Prostate gland (tissue), 2 donors: ENCODE results near the gene GOLGA6L26. TPM values are rescaled to one million over a fixed set of nuclear protein-coding genes. Genes with fewer than 3 reads are reported as not detected.
"Not testable (repeated sequence)": the region's sequence is repeated elsewhere in the genome, so short reads cannot be mapped to it uniquely, and the experiment has no call there.

Experiments used
- DNase-seq: peaks from one replicate; pipeline ENCODE4 v3.0.0-alpha.2; 2019; ENCODE audit warnings: low spot score
- H3K27ac ChIP-seq, 2 donors: fragments of 200-600 bp; sonication (generic); 2 replicates each; pipeline ENCODE4 v1.5.1; 2017 to 2019
- H3K27me3 ChIP-seq: fragments of 200-600 bp; sonication (generic); replicated peaks from 2 replicates; pipeline ENCODE4 v1.5.1; 2019; ENCODE audit not compliant: insufficient read depth
- H3K36me3 ChIP-seq, 2 donors: fragments of 200-600 bp; sonication (generic); 1 replicate in 1 of 2; 2 replicates in 1 of 2; pipeline versions ENCODE4 v1.5.1 to v1.8.1; 2017 to 2019
- H3K4me1 ChIP-seq: fragments of 200-600 bp; sonication (generic); replicated peaks from 2 replicates; pipeline ENCODE4 v1.5.1; 2019
- H3K4me3 ChIP-seq, 2 donors: fragments of 200-600 bp; sonication (generic); 2 replicates each; pipeline ENCODE4 v1.5.1; 2017 to 2019
- H3K9me3 ChIP-seq: fragments of 200-600 bp; sonication (generic); 2 replicates; pipeline ENCODE4 v1.5.1; 2017
- POLR2A ChIP-seq: fragments of 450-650 bp; IDR thresholded peaks from one replicate; pipeline ENCODE4 v1.6.1; 2016; ENCODE audit warnings: antibody characterized with exemption, mild to moderate bottlenecking
- POLR2AphosphoS5 ChIP-seq: sonication (generic); formaldehyde crosslinking; IDR thresholded peaks from one replicate; pipeline ENCODE4 v1.6.1; 2017; ENCODE audit warnings: antibody characterized with exemption
- WGBS: methylation state at CpG from one replicate; pipeline ENCODE4 v1.1.5; 2018; 5-methylcytosine and 5-hydroxymethylcytosine counted together
- intact Hi-C: fragments of 100-400 bp; cut with DNase I; formaldehyde crosslinking; loops from one replicate; pipeline ENCODE4 v1.14.2; 2022
- total RNA-seq, 2 donors: library from RNA; depleted of rRNA; stranded (reverse); fragments of >200 nt; gene quantifications; one replicate each; pipeline ENCODE4 v1.1.0, GENCODE V29; 2016
- TF ChIP-seq, protein P1 (sequence below), 4 experiments: fragments of 200-600 bp in 2 of 4; fragments of 450-650 bp in 2 of 4; sonication (generic) in 2 of 4; IDR thresholded peaks; 1 replicate in 3 of 4; 2 replicates in 1 of 4; pipeline ENCODE4 v1.5.1; 2016 to 2019; ENCODE audit warnings: antibody characterized with exemption in 4 of 4, mild to moderate bottlenecking in 2 of 4, moderate library complexity in 2 of 4

Gene GOLGA6L26, protein sequence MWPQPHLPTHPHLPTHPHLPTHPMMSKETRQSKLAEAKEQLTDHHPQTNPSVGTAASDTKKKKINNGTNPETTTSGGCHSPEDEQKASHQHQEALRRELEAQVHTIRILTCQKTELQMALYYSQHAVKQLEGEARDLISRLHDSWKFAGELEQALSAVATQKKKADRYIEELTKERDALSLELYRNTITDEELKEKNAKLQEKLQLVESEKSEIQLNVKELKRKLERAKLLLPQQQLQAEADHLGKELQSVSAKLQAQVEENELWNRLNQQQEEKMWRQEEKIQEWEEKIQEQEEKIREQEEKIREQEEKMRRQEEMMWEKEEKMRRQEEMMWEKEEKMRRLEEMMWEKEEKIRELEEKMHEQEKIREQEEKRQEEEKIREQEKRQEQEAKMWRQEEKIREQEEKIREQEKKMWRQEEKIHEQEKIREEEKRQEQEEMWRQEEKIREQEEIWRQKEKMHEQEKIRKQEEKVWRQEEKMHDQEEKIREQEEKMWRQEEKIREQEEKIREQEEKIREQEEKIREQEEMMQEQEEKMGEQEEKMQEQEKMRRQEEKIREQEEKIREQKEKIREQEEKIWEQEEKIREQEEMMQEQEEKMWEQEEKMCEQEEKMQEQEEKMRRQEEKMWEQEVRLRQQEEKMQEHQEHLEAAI
- not detected for total RNA-seq

DNA sequence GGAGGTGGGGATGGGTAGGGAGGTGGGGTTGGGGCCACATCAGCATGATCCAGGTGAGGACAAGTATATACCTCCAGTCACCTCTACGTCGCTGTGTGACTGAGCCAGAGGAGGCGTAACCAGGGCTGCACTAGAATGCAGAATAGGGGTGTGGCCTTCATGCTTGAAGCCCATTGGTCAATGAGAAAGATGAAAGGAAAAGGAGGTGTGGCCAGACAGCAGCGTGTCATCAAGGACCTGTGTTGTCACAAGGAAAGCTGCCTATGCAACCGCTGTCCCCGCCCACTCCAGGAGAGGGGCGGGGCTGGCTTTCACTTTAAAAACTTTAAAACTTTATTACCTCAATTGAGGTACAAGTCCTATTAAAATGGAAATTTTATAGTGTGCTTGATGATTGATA lies at the start of gene GOLGA6L26:
GOLGA6L26 (minus strand) TSS at position 101 of the 400 bp plus-strand sequence; CDS start at position 40, 61 bp downstream.
- intact Hi-C loops, H3K9me3 ChIP-seq, DNase-seq, H3K27ac ChIP-seq, H3K4me1 ChIP-seq, H3K27me3 ChIP-seq, H3K36me3 ChIP-seq, H3K4me3 ChIP-seq: not testable (repeated sequence)
- no CpG with 5 or more reads among the region's 7 CpGs for WGBS

DNA sequence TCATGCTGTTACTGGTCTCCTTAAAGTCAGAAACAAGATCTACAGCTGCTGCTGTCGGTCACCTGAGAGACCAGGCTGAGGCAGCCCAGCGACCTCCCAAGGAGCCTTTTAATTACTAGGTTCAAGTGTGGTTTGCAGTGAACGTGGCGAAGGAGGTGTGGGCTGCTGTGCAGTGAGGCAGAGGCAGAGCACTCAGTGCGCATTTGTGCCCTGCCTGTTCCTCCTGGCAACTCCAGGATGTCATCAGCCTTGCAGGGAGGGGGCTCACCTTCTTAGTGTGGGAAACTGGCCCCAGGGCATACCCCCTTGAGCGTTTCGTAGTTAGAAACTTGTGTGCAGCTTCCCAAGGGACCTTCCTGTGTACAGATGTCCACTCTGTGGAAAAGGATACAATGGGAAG lies 47.2 kb upstream of the GOLGA6L26 start:
- H3K36me3 ChIP-seq, DNase-seq, H3K4me1 ChIP-seq, H3K9me3 ChIP-seq, H3K4me3 ChIP-seq, H3K27me3 ChIP-seq, intact Hi-C loops, H3K27ac ChIP-seq: not testable (repeated sequence)
- 49% methylated on average over 7 of the region's 7 CpGs for WGBS

DNA sequence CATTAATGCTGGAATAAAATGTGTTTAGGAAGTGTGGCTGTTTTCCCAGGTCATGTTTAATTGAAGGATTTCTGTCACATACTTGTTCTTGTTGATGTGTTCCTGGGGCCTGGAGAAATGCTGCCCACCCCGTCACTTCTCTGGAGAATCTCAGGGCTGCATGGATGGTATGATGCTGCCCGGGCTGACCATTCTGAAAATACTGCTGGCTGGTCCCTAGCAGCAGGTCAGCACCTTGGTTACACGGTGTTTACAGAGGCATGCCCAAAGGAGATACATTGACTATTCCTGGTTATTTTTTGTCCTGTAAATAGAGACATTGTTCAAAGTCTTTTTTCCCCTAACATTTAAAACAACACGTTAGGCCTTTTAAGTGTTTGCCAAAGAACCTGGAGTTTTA lies 46.7 kb upstream of the GOLGA6L26 start:
- DNase-seq, H3K4me1 ChIP-seq, H3K9me3 ChIP-seq, H3K36me3 ChIP-seq, H3K27ac ChIP-seq, H3K4me3 ChIP-seq, H3K27me3 ChIP-seq, intact Hi-C loops: not testable (repeated sequence)
- 42% methylated on average over 4 of the region's 4 CpGs for WGBS

DNA sequence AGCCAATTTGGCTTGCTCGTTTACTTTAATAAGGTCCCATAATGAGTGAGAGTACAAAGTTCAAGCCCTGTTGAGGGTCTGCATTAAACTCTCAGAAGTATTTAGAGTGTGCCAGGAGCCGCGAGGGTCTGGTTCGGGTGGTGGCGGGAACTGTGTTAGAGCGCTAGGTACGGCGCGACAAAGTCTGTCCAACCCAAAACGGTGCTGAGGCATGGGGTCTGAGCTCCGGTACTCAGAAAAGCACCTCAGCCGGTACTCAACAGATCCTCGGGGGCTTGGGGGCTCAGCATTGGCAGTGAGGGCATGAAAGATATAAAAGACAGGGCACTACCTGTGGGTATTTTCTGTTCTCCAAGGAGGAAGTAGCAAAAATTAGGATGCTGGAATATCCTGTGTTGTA lies 45.0 kb upstream of the GOLGA6L26 start:
- H3K4me3 ChIP-seq, H3K27me3 ChIP-seq, H3K4me1 ChIP-seq, DNase-seq, intact Hi-C loops, H3K36me3 ChIP-seq, H3K27ac ChIP-seq, H3K9me3 ChIP-seq: not testable (repeated sequence)
- WGBS = 91% methylated on average over 13 of the region's 13 CpGs

DNA sequence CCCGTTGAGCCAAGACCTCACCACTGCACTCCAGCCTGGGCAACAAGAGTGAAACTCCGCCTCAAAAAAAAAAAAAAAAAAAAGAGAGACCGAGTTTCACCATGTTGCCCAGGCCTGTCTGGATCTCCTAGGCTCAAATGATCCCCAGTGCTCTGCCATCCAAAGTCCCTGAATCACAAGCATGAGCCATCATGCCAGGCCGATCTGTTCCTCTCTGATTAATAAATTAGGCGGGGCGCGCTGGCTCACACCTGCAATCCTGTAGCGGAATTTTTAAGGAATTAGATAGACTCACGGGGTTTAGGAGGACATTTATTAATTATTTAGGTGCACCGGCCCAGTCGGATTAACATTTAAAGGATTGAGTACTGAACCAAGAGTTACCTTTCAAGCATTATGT lies 40.2 kb upstream of the GOLGA6L26 start:
- WGBS = 89% methylated on average over 11 of the region's 11 CpGs
- DNase-seq = not testable (repeated sequence)

DNA sequence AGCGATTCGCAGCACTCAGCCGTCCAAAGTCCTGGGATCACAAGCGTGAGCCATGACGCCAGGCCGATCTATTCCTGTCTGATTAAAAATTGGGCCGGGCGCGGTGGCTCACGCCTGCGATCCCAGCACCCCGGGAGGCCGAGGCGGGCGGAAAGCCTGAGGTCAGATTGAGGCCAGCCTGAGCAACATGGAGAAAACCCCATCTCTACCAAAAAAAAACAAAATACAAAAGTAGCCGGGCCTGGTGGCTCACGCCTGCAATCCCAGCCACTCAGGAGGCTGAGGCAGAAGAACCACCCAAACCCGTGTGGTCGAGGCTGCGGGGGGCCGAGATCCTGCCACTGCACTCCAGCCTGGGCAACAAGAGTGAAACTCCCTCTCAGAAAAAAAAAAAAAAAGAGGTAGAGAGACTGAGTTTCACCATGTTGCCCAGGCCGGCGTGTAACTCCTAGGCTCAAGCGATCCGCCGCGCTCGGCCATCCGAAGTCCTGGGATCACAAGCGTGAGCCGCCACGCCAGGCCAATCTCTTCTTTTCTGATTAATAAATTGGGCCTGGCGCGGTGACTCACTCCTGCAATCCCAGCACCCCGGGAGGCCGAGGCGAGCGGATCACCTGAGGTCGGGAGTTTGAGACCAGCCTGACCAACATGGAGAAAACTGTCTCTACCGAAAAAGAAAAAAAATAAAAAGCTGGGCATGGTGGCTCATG lies 39.0 kb upstream of the GOLGA6L26 start:
- H3K27ac ChIP-seq, H3K9me3 ChIP-seq, H3K4me1 ChIP-seq, H3K36me3 ChIP-seq, intact Hi-C loops, H3K27me3 ChIP-seq, DNase-seq, H3K4me3 ChIP-seq: not testable (repeated sequence)
- 96% methylated on average over 40 of the region's 40 CpGs for WGBS

More for the DNA sequence above, 40.2 kb upstream of the GOLGA6L26 start:
- H3K36me3 ChIP-seq, H3K27me3 ChIP-seq, intact Hi-C loops, H3K27ac ChIP-seq, H3K4me1 ChIP-seq, H3K9me3 ChIP-seq, H3K4me3 ChIP-seq: not testable (repeated sequence)

DNA sequence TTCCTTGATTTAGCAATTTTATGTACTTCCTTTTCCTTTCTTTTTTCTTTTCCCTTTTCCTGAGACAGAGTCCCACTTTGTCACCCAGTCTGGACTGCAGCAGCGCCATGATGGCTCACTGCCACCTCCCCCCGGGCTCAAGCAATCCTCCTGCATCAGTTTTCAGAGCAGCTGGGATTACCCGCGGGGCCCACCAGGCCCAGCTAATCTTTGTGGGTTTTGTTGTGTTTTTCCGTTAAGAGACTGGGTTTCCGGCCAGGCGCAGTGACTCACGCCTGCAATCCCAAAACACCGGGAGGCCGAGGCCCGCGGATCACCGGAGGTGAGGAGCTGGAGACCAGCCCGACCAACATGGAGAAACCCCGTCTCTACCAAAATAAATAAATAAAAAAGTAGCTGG lies 38.3 kb upstream of the GOLGA6L26 start:
- TF ChIP-seq, protein P1, sequence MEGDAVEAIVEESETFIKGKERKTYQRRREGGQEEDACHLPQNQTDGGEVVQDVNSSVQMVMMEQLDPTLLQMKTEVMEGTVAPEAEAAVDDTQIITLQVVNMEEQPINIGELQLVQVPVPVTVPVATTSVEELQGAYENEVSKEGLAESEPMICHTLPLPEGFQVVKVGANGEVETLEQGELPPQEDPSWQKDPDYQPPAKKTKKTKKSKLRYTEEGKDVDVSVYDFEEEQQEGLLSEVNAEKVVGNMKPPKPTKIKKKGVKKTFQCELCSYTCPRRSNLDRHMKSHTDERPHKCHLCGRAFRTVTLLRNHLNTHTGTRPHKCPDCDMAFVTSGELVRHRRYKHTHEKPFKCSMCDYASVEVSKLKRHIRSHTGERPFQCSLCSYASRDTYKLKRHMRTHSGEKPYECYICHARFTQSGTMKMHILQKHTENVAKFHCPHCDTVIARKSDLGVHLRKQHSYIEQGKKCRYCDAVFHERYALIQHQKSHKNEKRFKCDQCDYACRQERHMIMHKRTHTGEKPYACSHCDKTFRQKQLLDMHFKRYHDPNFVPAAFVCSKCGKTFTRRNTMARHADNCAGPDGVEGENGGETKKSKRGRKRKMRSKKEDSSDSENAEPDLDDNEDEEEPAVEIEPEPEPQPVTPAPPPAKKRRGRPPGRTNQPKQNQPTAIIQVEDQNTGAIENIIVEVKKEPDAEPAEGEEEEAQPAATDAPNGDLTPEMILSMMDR (IDR thresholded peaks at IDR 0.05) = no peak
- no peak for TF ChIP-seq POLR2AphosphoS5
- TF ChIP-seq POLR2A = no peak
- no peaks in the 10 kb centered on the region for H3K9me3 ChIP-seq
- intact Hi-C loops = no loop called here
- H3K27me3 ChIP-seq = no peaks in the 10 kb centered on the region
- no peaks in the 10 kb centered on the region for H3K4me1 ChIP-seq
- H3K4me3 ChIP-seq = no peak overlapping the region
- no peak for DNase-seq
- no peaks in the 10 kb centered on the region for H3K36me3 ChIP-seq
- H3K27ac ChIP-seq = no peak overlapping the region
- 89% methylated on average over 15 of the region's 15 CpGs for WGBS

DNA sequence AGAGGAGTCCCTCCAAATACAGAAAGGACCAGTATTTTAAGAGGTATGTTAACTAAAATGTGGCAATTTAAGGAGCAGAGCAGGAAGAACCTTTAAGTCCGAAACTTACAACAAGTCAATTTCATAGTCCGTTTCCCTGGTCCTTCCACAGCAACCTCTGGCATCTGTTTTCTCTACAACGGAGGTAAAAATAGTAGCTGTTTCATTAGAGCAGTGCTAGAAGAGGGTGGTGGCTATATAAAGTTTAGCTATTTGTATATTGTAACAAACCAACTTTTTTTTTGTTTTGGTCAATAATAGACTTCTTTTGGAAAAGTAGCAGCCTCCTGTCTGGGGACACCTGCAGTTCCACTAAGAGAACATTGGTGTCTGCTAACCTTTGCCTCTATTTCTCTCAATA lies 37.9 kb upstream of the GOLGA6L26 start:
- H3K9me3 ChIP-seq, H3K4me1 ChIP-seq, DNase-seq, intact Hi-C loops, H3K36me3 ChIP-seq, H3K27me3 ChIP-seq, H3K27ac ChIP-seq, H3K4me3 ChIP-seq: not testable (repeated sequence)
- 72% methylated on average over 3 of the region's 3 CpGs for WGBS

DNA sequence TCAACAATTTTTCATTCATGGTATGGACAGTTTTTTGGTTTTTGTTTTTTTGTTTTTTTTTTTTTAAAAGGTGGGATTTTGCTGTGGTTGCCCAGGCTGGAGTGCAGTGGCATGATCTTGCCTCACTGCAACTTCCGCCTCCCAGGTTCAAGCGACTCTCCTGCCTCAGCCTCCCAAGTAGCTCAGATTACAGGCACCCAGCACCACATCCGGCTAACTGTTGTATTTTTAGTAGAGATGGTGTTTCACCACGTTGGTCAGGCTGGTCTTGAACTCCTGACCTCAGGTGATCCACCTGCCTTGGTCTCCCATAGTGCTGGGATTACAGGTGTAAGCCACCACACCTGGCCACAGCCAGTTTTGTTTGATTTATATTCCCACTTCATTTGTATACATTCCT lies 37.1 kb upstream of the GOLGA6L26 start:
- H3K4me3 ChIP-seq, H3K27me3 ChIP-seq, H3K27ac ChIP-seq, H3K4me1 ChIP-seq, H3K9me3 ChIP-seq, intact Hi-C loops, H3K36me3 ChIP-seq, DNase-seq: not testable (repeated sequence)
- 75% methylated on average over 4 of the region's 4 CpGs for WGBS
